ENCODE results near the gene ZHX3. TPM values are rescaled to one million over a fixed set of nuclear protein-coding genes. Genes with fewer than 3 reads are reported as not detected.

The ZHX3 gene
- total RNA-seq, 3 donors from 2014 or later: 6.9 to 11.9 (median 9.9) TPM

- DNase-seq (no peak), ATAC-seq (no peak)
Measured at GRCh38 chr20:41307021-41307420, 10.5 kb downstream of the ZHX3 start.

GRCh38 chr20:41306061-41306727, 11.3 kb downstream of the ZHX3 start:
- H3K27me3 Mint-ChIP-seq (ENCODE audit: low read depth): no peaks in the 10 kb centered on the region
- DNase-seq (no peak), ATAC-seq (no peak)
- no peaks in the 10 kb centered on the region for H3K36me3 Mint-ChIP-seq (ENCODE audit: insufficient read depth)
- no peaks in the 10 kb centered on the region for H3K9me3 Mint-ChIP-seq
- peaks cover 1% of the 10 kb centered on the region for H3K4me1 Mint-ChIP-seq (ENCODE audit: low read depth)
- no peak overlapping the region for H3K4me3 Mint-ChIP-seq

More at GRCh38 chr20:41307021-41307420, 10.5 kb downstream of the ZHX3 start:
- H3K4me1 Mint-ChIP-seq (ENCODE audit: low read depth): peaks cover 1% of the 10 kb centered on the region
- no peaks in the 10 kb centered on the region for H3K36me3 Mint-ChIP-seq (ENCODE audit: insufficient read depth)
- H3K4me3 Mint-ChIP-seq: no peak overlapping the region
- H3K27me3 Mint-ChIP-seq (ENCODE audit: low read depth): no peaks in the 10 kb centered on the region
- H3K9me3 Mint-ChIP-seq: no peaks in the 10 kb centered on the region

- DNase-seq (no peak), ATAC-seq (no peak)
- H3K9me3 Mint-ChIP-seq: no peaks in the 10 kb centered on the region
- peaks cover 1% of the 10 kb centered on the region for H3K4me1 Mint-ChIP-seq (ENCODE audit: low read depth)
- no peaks in the 10 kb centered on the region for H3K36me3 Mint-ChIP-seq (ENCODE audit: insufficient read depth)
- no peak overlapping the region for H3K4me3 Mint-ChIP-seq
- no peaks in the 10 kb centered on the region for H3K27me3 Mint-ChIP-seq (ENCODE audit: low read depth)
Measured at GRCh38 chr20:41304424-41305079, 13.0 kb downstream of the ZHX3 start.

GRCh38 chr20:41304002-41304401, 13.5 kb downstream of the ZHX3 start:
- no peak for ATAC-seq
- no peak for DNase-seq
- Mint-ChIP-seq H3K9me3 (no peaks in the 10 kb centered on the region), H3K4me3 (no peak overlapping the region), H3K4me1 (ENCODE audit: low read depth) (peaks cover 1% of the 10 kb centered on the region), H3K36me3 (ENCODE audit: insufficient read depth) (no peaks in the 10 kb centered on the region), H3K27me3 (ENCODE audit: low read depth) (no peaks in the 10 kb centered on the region)

- DNase-seq (no peak), ATAC-seq (no peak)
- no peak overlapping the region for H3K4me3 Mint-ChIP-seq
- no peaks in the 10 kb centered on the region for H3K36me3 Mint-ChIP-seq (ENCODE audit: insufficient read depth)
- no peaks in the 10 kb centered on the region for H3K9me3 Mint-ChIP-seq
- no peaks in the 10 kb centered on the region for H3K4me1 Mint-ChIP-seq (ENCODE audit: low read depth)
- H3K27me3 Mint-ChIP-seq (ENCODE audit: low read depth): no peaks in the 10 kb centered on the region
Measured at GRCh38 chr20:41300886-41301285, 16.6 kb downstream of the ZHX3 start.

GRCh38 chr20:41300383-41300782, 17.1 kb downstream of the ZHX3 start:
- Mint-ChIP-seq H3K9me3 (no peaks in the 10 kb centered on the region), H3K27me3 (ENCODE audit: low read depth) (no peaks in the 10 kb centered on the region), H3K36me3 (ENCODE audit: insufficient read depth) (no peaks in the 10 kb centered on the region), H3K4me3 (no peak overlapping the region), H3K4me1 (ENCODE audit: low read depth) (no peaks in the 10 kb centered on the region)
- ATAC-seq: no peak
- no peak for DNase-seq

- DNase-seq: no peak
- Mint-ChIP-seq H3K9me3 (no peaks in the 10 kb centered on the region), H3K27me3 (ENCODE audit: low read depth) (no peaks in the 10 kb centered on the region), H3K4me1 (ENCODE audit: low read depth) (no peaks in the 10 kb centered on the region), H3K4me3 (no peak overlapping the region), H3K36me3 (ENCODE audit: insufficient read depth) (no peaks in the 10 kb centered on the region)
- no peak for ATAC-seq
Measured at GRCh38 chr20:41299899-41300298, 17.6 kb downstream of the ZHX3 start.

GRCh38 chr20:41293269-41294037, 24.1 kb downstream of the ZHX3 start:
- no peak for ATAC-seq
- no peaks in the 10 kb centered on the region for H3K9me3 Mint-ChIP-seq

GRCh38 chr20:41290804-41291389, 26.6 kb downstream of the ZHX3 start:
- ATAC-seq: no peak
- no peak for DNase-seq
- Mint-ChIP-seq H3K4me3 (no peak overlapping the region), H3K9me3 (peaks cover 15% of the 10 kb centered on the region), H3K36me3 (ENCODE audit: insufficient read depth) (peaks cover 8% of the 10 kb centered on the region), H3K4me1 (ENCODE audit: low read depth) (no peaks in the 10 kb centered on the region), H3K27me3 (ENCODE audit: low read depth) (no peaks in the 10 kb centered on the region)

More at GRCh38 chr20:41293269-41294037, 24.1 kb downstream of the ZHX3 start:
- Mint-ChIP-seq H3K4me3 (no peak overlapping the region), H3K36me3 (ENCODE audit: insufficient read depth) (no peaks in the 10 kb centered on the region), H3K27me3 (ENCODE audit: low read depth) (no peaks in the 10 kb centered on the region), H3K4me1 (ENCODE audit: low read depth) (no peaks in the 10 kb centered on the region)
- DNase-seq: no peak

- DNase-seq (no peak), ATAC-seq (no peak)
- H3K9me3 Mint-ChIP-seq: peaks cover 15% of the 10 kb centered on the region
- H3K36me3 Mint-ChIP-seq (ENCODE audit: insufficient read depth): peaks cover 8% of the 10 kb centered on the region
- H3K4me3 Mint-ChIP-seq: no peak overlapping the region
- no peaks in the 10 kb centered on the region for H3K4me1 Mint-ChIP-seq (ENCODE audit: low read depth)
- H3K27me3 Mint-ChIP-seq (ENCODE audit: low read depth): no peaks in the 10 kb centered on the region
Measured at GRCh38 chr20:41287327-41287726, 30.2 kb downstream of the ZHX3 start.

GRCh38 chr20:41286240-41286851, 31.2 kb downstream of the ZHX3 start:
- Mint-ChIP-seq H3K27me3 (ENCODE audit: low read depth) (no peaks in the 10 kb centered on the region), H3K9me3 (peaks cover 15% of the 10 kb centered on the region), H3K36me3 (ENCODE audit: insufficient read depth) (peaks cover 8% of the 10 kb centered on the region), H3K4me3 (no peak overlapping the region), H3K4me1 (ENCODE audit: low read depth) (no peaks in the 10 kb centered on the region)
- no peak for ATAC-seq
- no peak for DNase-seq

- ATAC-seq: no peak
- no peaks in the 10 kb centered on the region for H3K9me3 Mint-ChIP-seq
- DNase-seq: no peak
Measured at GRCh38 chr20:41279546-41280225, 37.8 kb downstream of the ZHX3 start.

GRCh38 chr20:41278936-41279335, 38.6 kb downstream of the ZHX3 start:
- H3K9me3 Mint-ChIP-seq: no peaks in the 10 kb centered on the region

More at GRCh38 chr20:41279546-41280225, 37.8 kb downstream of the ZHX3 start:
- H3K4me3 Mint-ChIP-seq: no peak overlapping the region
- H3K27me3 Mint-ChIP-seq (ENCODE audit: low read depth): no peaks in the 10 kb centered on the region
- peaks cover 2% of the 10 kb centered on the region for H3K36me3 Mint-ChIP-seq (ENCODE audit: insufficient read depth)
- no peaks in the 10 kb centered on the region for H3K4me1 Mint-ChIP-seq (ENCODE audit: low read depth)

More at GRCh38 chr20:41278936-41279335, 38.6 kb downstream of the ZHX3 start:
- DNase-seq: no peak
- Mint-ChIP-seq H3K36me3 (ENCODE audit: insufficient read depth) (peaks cover 3% of the 10 kb centered on the region), H3K4me3 (no peak overlapping the region), H3K4me1 (ENCODE audit: low read depth) (no peaks in the 10 kb centered on the region), H3K27me3 (ENCODE audit: low read depth) (no peaks in the 10 kb centered on the region)
- no peak for ATAC-seq
